A673 (cell line): ENCODE measurements around the gene KRTAP10-4. TPM values are rescaled to one million over a fixed set of nuclear protein-coding genes. Genes with fewer than 3 reads are reported as not detected.
"Not testable (repeated sequence)": the region's sequence is repeated elsewhere in the genome, so short reads cannot be mapped to it uniquely, and the experiment has no call there.

Experiments used
- BruUV-seq: library from RNA; stranded (reverse); fragments of 400-500 nt; replicated peaks from 2 replicates; lab custom pipeline; 2021; lab: Mats Ljungman, UMichigan
- CTCF ChIA-PET: fragments of 300-600 bp; sonication (Branson Sonifier 250); formaldehyde crosslinking; loops from one replicate; lab custom pipeline; 2022; ENCODE audit warnings: antibody characterized with exemption; lab: Charles Lee
- POLR2A ChIA-PET: fragments of 300-600 bp; sonication (Branson Sonifier 250); formaldehyde crosslinking; loops from one replicate; lab custom pipeline; 2022; ENCODE audit warnings: antibody characterized with exemption; ENCODE audit not compliant: low non-redundant PET; lab: Charles Lee
- DNase-seq: peaks from one replicate; pipeline ENCODE4 v3.0.0-alpha.2; 2015; ENCODE audit warnings: low spot score
- H3K27ac ChIP-seq: fragments of 200-600 bp; sonication (generic); 2 replicates; pipeline ENCODE4 v1.5.1; 2016; ENCODE audit warnings: mixed run types, low read depth, mild to moderate bottlenecking, mixed read lengths, antibody characterized with exemption, low read length; ENCODE audit not compliant: poor library complexity, severe bottlenecking
- H3K27me3 ChIP-seq: fragments of 200-600 bp; sonication (generic); replicated peaks from 2 replicates; pipeline ENCODE4 v1.6.1; 2017; ENCODE audit warnings: mixed run types, low read depth, mild to moderate bottlenecking, mixed read lengths, antibody characterized with exemption, low read length; ENCODE audit not compliant: insufficient read depth, poor library complexity
- H3K36me3 ChIP-seq: fragments of 200-600 bp; sonication (generic); 2 replicates; pipeline ENCODE4 v1.6.1; 2016; ENCODE audit warnings: mixed run types, mild to moderate bottlenecking, mixed read lengths, antibody characterized with exemption, low read length; ENCODE audit not compliant: insufficient read depth, poor library complexity, severe bottlenecking
- H3K4me1 ChIP-seq: fragments of 200-600 bp; sonication (generic); 2 replicates; pipeline ENCODE4 v1.6.1; 2017; ENCODE audit warnings: mixed run types, mild to moderate bottlenecking, mixed read lengths, antibody characterized with exemption, low read length; ENCODE audit not compliant: insufficient read depth, poor library complexity, severe bottlenecking
- H3K4me3 ChIP-seq: fragments of 200-600 bp; sonication (generic); 2 replicates; pipeline ENCODE4 v1.5.1; 2016; ENCODE audit warnings: low read depth, mixed run types, mild to moderate bottlenecking, mixed read lengths, low read length; ENCODE audit not compliant: poor library complexity, severe bottlenecking
- H3K9me3 ChIP-seq: fragments of 200-600 bp; sonication (generic); 2 replicates; pipeline ENCODE4 v1.6.1; 2016; ENCODE audit warnings: mixed run types, low read depth, mild to moderate bottlenecking, mixed read lengths, antibody characterized with exemption, low read length; ENCODE audit not compliant: poor library complexity, severe bottlenecking
- EZH2 ChIP-seq: fragments of 200-600 bp; sonication (generic); IDR thresholded peaks from 2 replicates; pipeline ENCODE4 v1.6.1; 2017; ENCODE audit warnings: borderline replicate concordance, low read depth, mild to moderate bottlenecking, mixed read lengths, antibody characterized with exemption, low read length; ENCODE audit not compliant: poor library complexity, severe bottlenecking
- intact Hi-C: fragments of 100-400 bp; cut with micrococcal nuclease; formaldehyde crosslinking; loops from one replicate; pipeline ENCODE4 v1.10.0; 2022; ENCODE audit not compliant: unreplicated experiment
- total RNA-seq: library from RNA; stranded (reverse); gene quantifications from 2 replicates; pipeline ENCODE4 v1.2.3, GENCODE V29; 2021
- TF ChIP-seq, protein P1 (sequence below): fragments of 300-800, 200-600 bp; sonication (generic); conservative IDR thresholded peaks from 2 replicates; pipeline ENCODE4 v1.5.1; 2017; ENCODE audit warnings: low read depth, mild to moderate bottlenecking, antibody characterized with exemption, low read length, moderate library complexity, mixed read lengths

KRTAP10-4 gene
- total RNA-seq, 1 experiment from 2014 or later, result not detected

DNA sequence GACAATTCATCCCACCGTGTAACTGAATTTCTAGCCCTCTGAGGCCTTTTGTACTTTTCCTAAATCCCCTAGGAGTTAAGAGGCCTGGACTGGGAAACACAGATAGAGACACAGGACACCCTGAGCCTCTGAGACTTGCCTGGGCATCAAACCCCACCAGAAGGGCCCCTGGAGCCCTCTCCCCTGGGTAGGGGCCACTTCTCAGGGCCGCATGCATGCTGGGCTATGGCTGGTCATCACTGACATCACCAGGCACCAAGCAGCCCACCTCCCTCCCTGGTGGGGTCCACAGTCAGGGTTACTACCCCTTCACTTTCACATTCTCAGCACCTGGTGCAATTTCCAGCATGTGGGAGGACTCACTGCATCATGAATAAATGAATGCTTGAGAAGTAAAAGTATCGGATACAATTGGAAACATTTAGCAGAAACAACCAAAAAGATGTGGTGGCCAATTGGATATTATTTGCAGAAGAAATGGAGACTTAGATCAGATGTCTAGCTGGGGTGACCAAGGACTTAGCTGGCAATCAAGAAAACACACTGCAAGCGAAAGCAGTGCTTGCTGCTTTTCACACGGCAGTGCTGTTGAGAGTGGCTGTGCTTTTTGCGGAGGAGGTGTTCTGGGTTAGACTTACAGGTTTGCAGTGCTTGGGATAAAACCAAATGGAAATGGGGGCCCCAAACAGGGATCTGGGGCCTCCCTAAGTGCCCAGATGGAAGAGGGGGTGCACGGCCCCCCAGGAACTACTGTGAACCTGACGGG is 25.9 kb downstream of the KRTAP10-4 start:
- no peaks in the 10 kb centered on the region for H3K4me1 ChIP-seq
- H3K27me3 ChIP-seq, result no peaks in the 10 kb centered on the region
- H3K27ac ChIP-seq, result no peak overlapping the region
- H3K9me3 ChIP-seq, result peaks cover 3% of the 10 kb centered on the region
- no peak overlapping the region for H3K4me3 ChIP-seq
- POLR2A ChIA-PET, result no interaction called here
- DNase-seq, result no peak
- BruUV-seq, result no TSS peak
- CTCF ChIA-PET, result no interaction called here
- intact Hi-C loops, result loop anchor here (10.0 kb wide), 1 partner anchor 55 kb away; the partner anchor contains the start of gene KRTAP10-1
- TF ChIP-seq EZH2, result no peak
- TF ChIP-seq, protein P1, sequence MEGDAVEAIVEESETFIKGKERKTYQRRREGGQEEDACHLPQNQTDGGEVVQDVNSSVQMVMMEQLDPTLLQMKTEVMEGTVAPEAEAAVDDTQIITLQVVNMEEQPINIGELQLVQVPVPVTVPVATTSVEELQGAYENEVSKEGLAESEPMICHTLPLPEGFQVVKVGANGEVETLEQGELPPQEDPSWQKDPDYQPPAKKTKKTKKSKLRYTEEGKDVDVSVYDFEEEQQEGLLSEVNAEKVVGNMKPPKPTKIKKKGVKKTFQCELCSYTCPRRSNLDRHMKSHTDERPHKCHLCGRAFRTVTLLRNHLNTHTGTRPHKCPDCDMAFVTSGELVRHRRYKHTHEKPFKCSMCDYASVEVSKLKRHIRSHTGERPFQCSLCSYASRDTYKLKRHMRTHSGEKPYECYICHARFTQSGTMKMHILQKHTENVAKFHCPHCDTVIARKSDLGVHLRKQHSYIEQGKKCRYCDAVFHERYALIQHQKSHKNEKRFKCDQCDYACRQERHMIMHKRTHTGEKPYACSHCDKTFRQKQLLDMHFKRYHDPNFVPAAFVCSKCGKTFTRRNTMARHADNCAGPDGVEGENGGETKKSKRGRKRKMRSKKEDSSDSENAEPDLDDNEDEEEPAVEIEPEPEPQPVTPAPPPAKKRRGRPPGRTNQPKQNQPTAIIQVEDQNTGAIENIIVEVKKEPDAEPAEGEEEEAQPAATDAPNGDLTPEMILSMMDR, result no peak
- H3K36me3 ChIP-seq, result no peaks in the 10 kb centered on the region

DNA sequence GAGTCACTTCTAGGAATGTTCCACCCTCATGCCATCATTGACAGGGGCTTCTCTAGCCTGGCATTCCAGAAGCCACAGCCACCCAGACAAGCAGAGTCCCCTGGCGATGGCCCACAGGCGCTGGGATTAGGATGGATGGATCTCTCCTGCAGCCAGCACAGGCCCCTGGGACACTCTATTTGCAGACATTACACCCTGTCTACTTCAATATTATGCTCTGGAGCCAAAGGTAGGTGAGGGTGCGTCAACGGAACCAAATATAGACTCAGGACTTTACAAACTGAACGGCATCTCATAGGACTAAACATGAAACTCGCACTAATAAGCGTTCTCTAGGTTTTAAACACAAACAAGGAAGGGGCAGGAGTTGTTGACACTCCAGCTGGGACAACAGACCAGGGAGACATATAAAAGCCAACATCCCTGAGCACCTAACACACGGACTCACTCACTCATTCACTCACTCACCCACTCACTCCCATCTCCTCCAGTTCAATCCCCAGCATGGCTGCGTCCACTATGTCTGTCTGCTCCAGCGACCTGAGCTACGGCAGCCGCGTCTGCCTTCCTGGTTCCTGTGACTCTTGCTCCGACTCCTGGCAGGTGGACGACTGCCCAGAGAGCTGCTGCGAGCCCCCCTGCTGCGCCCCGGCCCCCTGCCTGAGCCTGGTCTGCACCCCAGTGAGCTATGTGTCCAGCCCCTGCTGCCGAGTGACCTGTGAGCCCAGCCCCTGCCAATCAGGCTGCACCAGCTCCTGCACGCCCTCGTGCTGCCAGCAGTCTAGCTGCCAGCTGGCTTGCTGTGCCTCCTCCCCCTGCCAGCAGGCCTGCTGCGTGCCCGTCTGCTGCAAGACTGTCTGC is 26.8 kb downstream of the KRTAP10-4 start, which contains the start of gene KRTAP10-7:
Gene KRTAP10-7, plus strand, starts transcription at position 480 of the 861 bp plus-strand sequence. Its CDS starts 25 bp downstream, at position 505.
- POLR2A ChIA-PET, H3K9me3 ChIP-seq, DNase-seq, H3K36me3 ChIP-seq, H3K4me1 ChIP-seq, H3K27ac ChIP-seq, H3K27me3 ChIP-seq, BruUV-seq, H3K4me3 ChIP-seq: not testable (repeated sequence)
- CTCF ChIA-PET, result interaction anchor here (0.6 kb wide), 1 partner anchor 123 kb away, joined by 3 read pairs; no protein-coding TSS in a partner anchor
- intact Hi-C loops, result loop anchor here (10.0 kb wide), 1 partner anchor 56 kb away; the partner anchor contains the start of gene KRTAP10-1

DNA sequence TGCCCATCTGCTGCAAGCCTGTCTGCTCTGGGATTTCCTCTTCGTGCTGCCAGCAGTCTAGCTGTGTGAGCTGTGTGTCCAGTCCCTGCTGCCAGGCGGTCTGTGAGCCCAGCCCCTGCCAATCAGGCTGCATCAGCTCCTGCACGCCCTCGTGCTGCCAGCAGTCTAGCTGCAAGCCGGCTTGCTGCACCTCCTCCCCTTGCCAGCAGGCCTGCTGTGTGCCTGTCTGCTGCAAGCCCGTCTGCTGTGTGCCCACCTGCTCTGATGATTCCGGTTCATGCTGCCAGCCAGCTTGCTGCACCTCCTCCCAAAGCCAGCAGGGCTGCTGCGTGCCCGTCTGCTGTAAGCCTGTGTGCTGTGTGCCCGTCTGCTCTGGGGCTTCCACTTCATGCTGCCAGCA is 27.6 kb downstream of the KRTAP10-4 start:
- POLR2A ChIA-PET, CTCF ChIA-PET, H3K4me1 ChIP-seq, H3K27ac ChIP-seq, H3K27me3 ChIP-seq, H3K9me3 ChIP-seq, H3K36me3 ChIP-seq, H3K4me3 ChIP-seq, BruUV-seq: not testable (repeated sequence)
- peak; percentile 29 for DNase-seq
- intact Hi-C loops, result loop anchor here (10.0 kb wide), 1 partner anchor 56 kb away; the partner anchor contains the start of gene KRTAP10-1
